HCT116 (cell line): ENCODE data around the gene TOGARAM1. TPM values are rescaled to one million over a fixed set of nuclear protein-coding genes. Genes with fewer than 3 reads are reported as not detected.

Experiments
- ATAC-seq: fragments of 200-7000 bp; cut with Tn5 transposase; 2 replicates; pipeline ENCODE4 v1.9.1; 2020; ENCODE audit warnings: mild to moderate bottlenecking, moderate library complexity
- BruUV-seq: library from RNA; stranded (reverse); fragments of 400-500 nt; replicated peaks from 2 replicates; lab custom pipeline; 2021; lab: Mats Ljungman, UMichigan
- CTCF ChIA-PET: fragments of 300-600 bp; sonication (Branson Sonifier 250); formaldehyde crosslinking; loops from one replicate; lab custom pipeline; 2021; ENCODE audit warnings: antibody characterized with exemption; lab: Charles Lee
- POLR2A ChIA-PET: fragments of 300-600, 350-600 bp; sonication (Branson Sonifier 250); formaldehyde crosslinking; loops from one replicate; lab custom pipeline; 2021; ENCODE audit warnings: antibody characterized with exemption; lab: Charles Lee
- RAD21 ChIA-PET, 2 experiments: fragments of 300-600 bp; sonication (Branson Sonifier 250); formaldehyde crosslinking; loops; one replicate each; lab custom pipeline; 2023; ENCODE audit warnings: low total read pairs in 2 of 2; ENCODE audit not compliant: uncharacterized antibody in 2 of 2, unreplicated experiment in 2 of 2, low non-redundant PET in 1 of 2; lab: Charles Lee
- DNase-seq: peaks from one replicate; pipeline ENCODE4 v3.0.0-alpha.2; 2010; ENCODE audit warnings: low read depth, low spot score
- H2AFZ ChIP-seq: fragments of 200-600 bp; shearing (Covaris generic), sonication (generic); 2 replicates; pipeline ENCODE4 v1.6.1; 2017; ENCODE audit warnings: low read depth, mixed run types, mixed read lengths, antibody characterized with exemption, low read length; ENCODE audit not compliant: poor library complexity, severe bottlenecking
- H3K27ac ChIP-seq: 2 replicates; pipeline ENCODE4 v1.5.1; 2012; ENCODE audit warnings: low read depth, low read length
- H3K27me3 ChIP-seq: fragments of 200-600 bp; sonication (generic); 2 replicates; pipeline ENCODE4 v1.6.1; 2016; ENCODE audit warnings: mixed run types, low read length, mixed read lengths; ENCODE audit not compliant: insufficient read depth
- H3K36me3 ChIP-seq, 2 experiments: fragments of 200-500 bp in 1 of 2; fragments of 200-600 bp in 1 of 2; sonication (Bioruptor generic) in 1 of 2; sonication (generic) in 1 of 2; 2 replicates each; pipeline versions ENCODE4 v1.5.1 to v1.6.1; 2014 to 2016; ENCODE audit warnings: low read length in 2 of 2, inconsistent platforms in 1 of 2, mixed read lengths in 1 of 2, mixed run types in 1 of 2; ENCODE audit not compliant: insufficient read depth in 2 of 2, control insufficient read depth in 1 of 2
- H3K4me1 ChIP-seq, 2 experiments: fragments of 200-600 bp in 1 of 2; sonication (generic) in 1 of 2; 2 replicates each; pipeline versions ENCODE4 v1.5.1 to v1.6.1; 2012 to 2017; ENCODE audit warnings: low read length in 2 of 2, inconsistent platforms in 1 of 2, mild to moderate bottlenecking in 1 of 2, mixed read lengths in 1 of 2, mixed run types in 1 of 2, moderate library complexity in 1 of 2; ENCODE audit not compliant: insufficient read depth in 2 of 2, control insufficient read depth in 1 of 2
- H3K4me2 ChIP-seq: fragments of 200-600 bp; sonication (generic); 2 replicates; pipeline ENCODE4 v1.6.1; 2017; ENCODE audit warnings: mixed run types, low read length, mixed read lengths
- H3K4me3 ChIP-seq, 2 experiments: fragments of 200-600 bp in 1 of 2; sonication (generic) in 1 of 2; replicated peaks in 1 of 2; 2 replicates each; pipeline ENCODE4 v1.5.1; 2011 to 2016; ENCODE audit warnings: low read length in 2 of 2, control low read depth in 1 of 2, low read depth in 1 of 2, mild to moderate bottlenecking in 1 of 2, mixed read lengths in 1 of 2, mixed run types in 1 of 2
- H3K79me2 ChIP-seq: fragments of 200-600 bp; sonication (generic); 2 replicates; pipeline ENCODE4 v1.6.1; 2017; ENCODE audit warnings: mild to moderate bottlenecking, mixed run types, low read length, moderate library complexity, mixed read lengths; ENCODE audit not compliant: insufficient read depth
- H3K9ac ChIP-seq: fragments of 200-600 bp; sonication (generic); 2 replicates; pipeline ENCODE4 v1.6.1; 2016; ENCODE audit warnings: low read length, mixed read lengths
- H3K9me2 ChIP-seq: fragments of 200-600 bp; sonication (generic), shearing (Covaris generic); 2 replicates; pipeline ENCODE4 v1.6.1; 2017; ENCODE audit warnings: mixed run types, mild to moderate bottlenecking, moderate library complexity; ENCODE audit not compliant: insufficient read depth
- H3K9me3 ChIP-seq, 2 experiments: fragments of 200-500 bp in 1 of 2; fragments of 200-600 bp in 1 of 2; sonication (Bioruptor generic) in 1 of 2; sonication (generic) in 1 of 2; 2 replicates each; pipeline ENCODE4 v1.6.1; 2014 to 2017; ENCODE audit warnings: low read length in 2 of 2, mixed read lengths in 2 of 2, inconsistent platforms in 1 of 2, low read depth in 1 of 2, mild to moderate bottlenecking in 1 of 2, mixed run types in 1 of 2, moderate library complexity in 1 of 2; ENCODE audit not compliant: control insufficient read depth in 1 of 2, insufficient read depth in 1 of 2
- H4K20me1 ChIP-seq: fragments of 200-600 bp; sonication (generic), shearing (Covaris generic); 2 replicates; pipeline ENCODE4 v1.6.1; 2017; ENCODE audit warnings: mixed run types, mild to moderate bottlenecking, moderate library complexity; ENCODE audit not compliant: insufficient read depth
- CBX3 ChIP-seq: IDR thresholded peaks from 2 replicates; pipeline ENCODE4 v1.6.1; 2012; ENCODE audit warnings: low read depth
- CEBPB ChIP-seq: IDR thresholded peaks from 2 replicates; pipeline ENCODE4 v1.6.1; 2012; ENCODE audit warnings: low read depth
- EGR1 ChIP-seq: IDR thresholded peaks from 2 replicates; pipeline ENCODE4 v1.6.1; 2012; ENCODE audit warnings: low read depth
- ELF1 ChIP-seq: IDR thresholded peaks from 2 replicates; pipeline ENCODE4 v1.6.1; 2012; ENCODE audit warnings: low read depth, borderline replicate concordance
- EZH2 ChIP-seq: fragments of 200-600 bp; sonication (generic); IDR thresholded peaks from 2 replicates; pipeline ENCODE4 v1.6.1; 2017; ENCODE audit warnings: antibody characterized with exemption, mixed run types
- EZH2phosphoT487 ChIP-seq: fragments of 200-600 bp; IDR thresholded peaks from 2 replicates; pipeline ENCODE4 v1.6.1; 2018; ENCODE audit warnings: antibody characterized with exemption, borderline replicate concordance
- JUND ChIP-seq: IDR thresholded peaks from 2 replicates; pipeline ENCODE4 v1.6.1; 2012
- POLR2A ChIP-seq: IDR thresholded peaks from 2 replicates; pipeline ENCODE4 v1.7.0; 2011; ENCODE audit warnings: borderline replicate concordance; ENCODE audit not compliant: insufficient read depth, insufficient read length; ENCODE audit errors: extremely low read depth
- SIN3A ChIP-seq: IDR thresholded peaks from 2 replicates; pipeline ENCODE4 v1.6.1; 2012; ENCODE audit warnings: low read depth
- SP1 ChIP-seq: IDR thresholded peaks from 2 replicates; pipeline ENCODE4 v1.6.1; 2012; ENCODE audit warnings: low read depth
- SRF ChIP-seq: IDR thresholded peaks from 2 replicates; pipeline ENCODE4 v1.6.1; 2012; ENCODE audit warnings: low read depth
- TCF7L2 ChIP-seq: IDR thresholded peaks from 2 replicates; pipeline ENCODE4 v1.7.0; 2011; ENCODE audit warnings: borderline replicate concordance, inconsistent platforms; ENCODE audit not compliant: insufficient read depth, insufficient read length; ENCODE audit errors: extremely low read depth
- YY1 ChIP-seq: IDR thresholded peaks from 2 replicates; pipeline ENCODE4 v1.6.1; 2011; ENCODE audit warnings: low read length, low read depth, moderate library complexity, mild to moderate bottlenecking; ENCODE audit not compliant: insufficient replicate concordance; ENCODE audit errors: extremely low read depth
- ZFX ChIP-seq: fragments of 450-650 bp; IDR thresholded peaks from 2 replicates; pipeline ENCODE4 v1.6.1; 2017
- ZNF274 ChIP-seq: fragments of 200-500 bp; sonication (Bioruptor generic); IDR thresholded peaks from 2 replicates; pipeline ENCODE4 v1.6.1; 2014; ENCODE audit warnings: mild to moderate bottlenecking, low read depth, low read length, inconsistent platforms
- intact Hi-C: fragments of 100-400 bp; cut with micrococcal nuclease; formaldehyde crosslinking; loops from 2 replicates; pipeline ENCODE4 v1.10.0; 2022
- total RNA-seq: library from RNA; stranded (reverse); gene quantifications from one replicate; pipeline ENCODE4 v1.2.1, GENCODE V29; 2021; ENCODE audit not compliant: unreplicated experiment
- TF ChIP-seq, protein P1 (sequence below): IDR thresholded peaks from 2 replicates; pipeline ENCODE4 v1.6.1; 2011; ENCODE audit warnings: mild to moderate bottlenecking, low read length, moderate library complexity; ENCODE audit not compliant: insufficient replicate concordance; ENCODE audit errors: extremely low read depth
- TF ChIP-seq, protein P2 (sequence below): IDR thresholded peaks from 2 replicates; pipeline ENCODE4 v1.6.1; 2012
- TF ChIP-seq, protein P3 (sequence below): IDR thresholded peaks from 2 replicates; pipeline ENCODE4 v1.6.1; 2012

The TOGARAM1 gene
- total RNA-seq, 1 experiment from 2014 or later = 1.9 TPM

DNA sequence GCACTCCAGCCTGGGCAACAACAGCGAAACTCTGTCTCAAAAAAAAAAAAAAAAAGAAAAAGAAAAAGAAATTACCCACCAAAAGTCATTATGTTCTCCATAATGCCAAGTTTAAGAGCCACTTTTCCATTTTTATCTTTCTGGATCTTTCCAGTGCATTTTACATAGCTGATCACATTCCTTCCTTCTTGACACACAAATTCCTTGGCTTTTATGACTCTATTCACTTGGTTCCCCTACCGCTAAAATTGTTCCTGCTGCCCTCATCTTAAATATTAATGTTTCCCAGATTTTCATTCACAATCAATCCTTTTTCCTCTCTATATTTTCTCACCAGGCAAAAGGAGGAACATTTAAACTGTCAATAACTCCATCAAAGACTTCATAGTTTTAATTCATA lies 20.4 kb upstream of the TOGARAM1 start:
- Histone ChIP-seq H2AFZ (no peak overlapping the region), H4K20me1 (no peaks in the 10 kb centered on the region), H3K9me2 (no peaks in the 10 kb centered on the region), H3K4me3 (no peak overlapping the region), H3K27ac (no peak overlapping the region), H3K4me1 (no peaks in the 10 kb centered on the region), H3K9ac (no peak overlapping the region), H3K4me2 (no peak overlapping the region), H3K79me2 (0 out of 2 replicates have a peak, but pooled peaks cover 3% of the 10 kb centered on the region), H3K27me3 (no peaks in the 10 kb centered on the region), H3K9me3 (no peaks in the 10 kb centered on the region), H3K36me3 (peaks cover 4 to 15% of the 10 kb centered on the region in 2 experiments; a peak in 2 of 4 replicates)
- intact Hi-C loops = no loop called here
- RAD21 ChIA-PET = no interaction called here
- ATAC-seq (no peak), DNase-seq (no peak)
- BruUV-seq = no TSS peak
- POLR2A ChIA-PET = no interaction called here
- TF ChIP-seq TCF7L2 (no peak), EZH2 (no peak), JUND (no peak), SRF (no peak), ELF1 (no peak), EGR1 (no peak), POLR2A (no peak), CEBPB (no peak), CBX3 (no peak)
- CTCF ChIA-PET = no interaction called here

DNA sequence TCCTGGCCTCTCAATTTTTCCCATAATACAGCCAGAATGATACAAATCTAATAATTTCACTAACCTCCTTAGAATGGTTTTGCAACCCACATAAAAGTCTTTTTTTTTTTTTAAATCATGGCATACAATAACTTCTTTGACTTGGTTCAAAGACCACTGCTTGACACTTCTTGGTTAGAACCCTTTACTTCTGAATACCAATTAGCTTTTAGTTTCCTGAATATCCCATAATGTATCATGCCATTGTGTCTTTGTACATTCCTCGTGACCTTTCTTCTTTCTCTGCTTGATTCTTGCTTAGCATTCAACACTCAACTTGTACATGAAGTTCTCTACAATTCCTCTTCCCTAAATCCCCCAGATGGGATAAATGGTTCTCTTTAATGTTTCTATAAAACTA lies 19.6 kb upstream of the TOGARAM1 start:
- no peak overlapping the region for H3K9ac ChIP-seq
- no TSS peak for BruUV-seq
- CTCF ChIA-PET = interaction anchor here (1.0 kb wide), 1 partner anchor 311 kb away, joined by 3 read pairs; the partner anchor contains the start of gene MIS18BP1
- H3K4me3 ChIP-seq = no peak overlapping the region
- no peak overlapping the region for H2AFZ ChIP-seq
- ATAC-seq (no peak), DNase-seq (no peak)
- peaks cover 4 to 15% of the 10 kb centered on the region in 2 experiments; a peak in 2 of 4 replicates for H3K36me3 ChIP-seq
- H3K9me2 ChIP-seq = no peaks in the 10 kb centered on the region
- H3K27ac ChIP-seq = no peak overlapping the region
- intact Hi-C loops = no loop called here
- peaks cover 10% of the 10 kb centered on the region for H3K79me2 ChIP-seq
- H4K20me1 ChIP-seq = no peaks in the 10 kb centered on the region
- H3K4me2 ChIP-seq = no peak overlapping the region
- POLR2A ChIA-PET = no interaction called here
- H3K4me1 ChIP-seq = no peaks in the 10 kb centered on the region
- TF ChIP-seq JUND (no peak), EZH2phosphoT487 (no peak), YY1 (no peak), SIN3A (no peak), EZH2 (no peak), ZNF274 (no peak), ZFX (no peak), SP1 (no peak)
- TF ChIP-seq, protein P1, sequence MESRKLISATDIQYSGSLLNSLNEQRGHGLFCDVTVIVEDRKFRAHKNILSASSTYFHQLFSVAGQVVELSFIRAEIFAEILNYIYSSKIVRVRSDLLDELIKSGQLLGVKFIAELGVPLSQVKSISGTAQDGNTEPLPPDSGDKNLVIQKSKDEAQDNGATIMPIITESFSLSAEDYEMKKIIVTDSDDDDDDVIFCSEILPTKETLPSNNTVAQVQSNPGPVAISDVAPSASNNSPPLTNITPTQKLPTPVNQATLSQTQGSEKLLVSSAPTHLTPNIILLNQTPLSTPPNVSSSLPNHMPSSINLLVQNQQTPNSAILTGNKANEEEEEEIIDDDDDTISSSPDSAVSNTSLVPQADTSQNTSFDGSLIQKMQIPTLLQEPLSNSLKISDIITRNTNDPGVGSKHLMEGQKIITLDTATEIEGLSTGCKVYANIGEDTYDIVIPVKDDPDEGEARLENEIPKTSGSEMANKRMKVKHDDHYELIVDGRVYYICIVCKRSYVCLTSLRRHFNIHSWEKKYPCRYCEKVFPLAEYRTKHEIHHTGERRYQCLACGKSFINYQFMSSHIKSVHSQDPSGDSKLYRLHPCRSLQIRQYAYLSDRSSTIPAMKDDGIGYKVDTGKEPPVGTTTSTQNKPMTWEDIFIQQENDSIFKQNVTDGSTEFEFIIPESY = no peak
- TF ChIP-seq, protein P2, sequence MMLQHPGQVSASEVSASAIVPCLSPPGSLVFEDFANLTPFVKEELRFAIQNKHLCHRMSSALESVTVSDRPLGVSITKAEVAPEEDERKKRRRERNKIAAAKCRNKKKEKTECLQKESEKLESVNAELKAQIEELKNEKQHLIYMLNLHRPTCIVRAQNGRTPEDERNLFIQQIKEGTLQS = no peak
- TF ChIP-seq, protein P3, sequence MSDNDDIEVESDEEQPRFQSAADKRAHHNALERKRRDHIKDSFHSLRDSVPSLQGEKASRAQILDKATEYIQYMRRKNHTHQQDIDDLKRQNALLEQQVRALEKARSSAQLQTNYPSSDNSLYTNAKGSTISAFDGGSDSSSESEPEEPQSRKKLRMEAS = no peak
- no peaks in the 10 kb centered on the region for H3K27me3 ChIP-seq
- RAD21 ChIA-PET = no interaction called here
- no peaks in the 10 kb centered on the region for H3K9me3 ChIP-seq
